Measurements from ENCODE around the gene HSPA1L.

DNA sequence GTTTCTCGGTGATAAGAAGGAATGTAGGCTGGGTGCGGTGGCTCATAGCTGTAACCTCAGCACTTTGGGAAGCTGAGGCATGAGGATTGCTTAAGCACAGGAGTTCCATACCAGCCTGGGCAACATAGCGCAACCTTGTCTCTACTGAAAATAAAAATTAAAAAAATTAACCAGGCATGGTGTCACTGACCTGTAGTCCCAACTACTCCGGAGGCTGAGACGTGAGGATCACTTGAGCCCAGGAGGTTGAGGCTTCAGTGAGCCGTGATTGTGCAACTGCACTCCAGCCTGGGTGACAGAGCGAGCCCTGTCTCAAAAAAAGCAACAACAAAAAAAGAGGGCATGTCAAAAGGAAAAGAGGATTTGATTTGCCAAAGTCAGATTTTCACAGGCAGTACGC, 43.6 kb upstream of the HSPA1L start:
- TF ChIP-seq CTCF (IDR thresholded peaks at IDR 0.05; ENCODE audit: poor library complexity, severe bottlenecking) (no peak), EZH2 (IDR thresholded peaks at IDR 0.05; ENCODE audit: borderline replicate concordance, insufficient read depth, low read length, poor library complexity, severe bottlenecking) (no peak), RAD21 (conservative IDR thresholded peaks at IDR 0.05) (no peak), POLR2AphosphoS5 (IDR thresholded peaks at IDR 0.05) (no peak)
